Left kidney (tissue), 2 donors: ENCODE results near the gene CSMD2. TPM values are rescaled to one million over a fixed set of nuclear protein-coding genes. Genes with fewer than 3 reads are reported as not detected.

ENCODE experiments used
- DNase-seq: peaks from one replicate; pipeline ENCODE4 v3.0.0-alpha.2; 2013
- polyA plus RNA-seq: library from polyadenylated mRNA; unstranded; fragments of 120-200 nt; gene quantifications from one replicate; pipeline ENCODE4 v1.2.1, GENCODE V29; 2013; ENCODE audit not compliant: insufficient read length

The CSMD2 gene
- polyA plus RNA-seq, 1 donor: 1.2 TPM

GRCh38 chr1:33743221-33743998, 421.6 kb downstream of the CSMD2 start:
- no peak for DNase-seq

- DNase-seq: no peak
These were observed 422.4 kb downstream of the CSMD2 start for GRCh38 chr1:33742663-33743062.

- DNase-seq: no peak
These were observed 423.3 kb downstream of the CSMD2 start for GRCh38 chr1:33741749-33742148.

DNA sequence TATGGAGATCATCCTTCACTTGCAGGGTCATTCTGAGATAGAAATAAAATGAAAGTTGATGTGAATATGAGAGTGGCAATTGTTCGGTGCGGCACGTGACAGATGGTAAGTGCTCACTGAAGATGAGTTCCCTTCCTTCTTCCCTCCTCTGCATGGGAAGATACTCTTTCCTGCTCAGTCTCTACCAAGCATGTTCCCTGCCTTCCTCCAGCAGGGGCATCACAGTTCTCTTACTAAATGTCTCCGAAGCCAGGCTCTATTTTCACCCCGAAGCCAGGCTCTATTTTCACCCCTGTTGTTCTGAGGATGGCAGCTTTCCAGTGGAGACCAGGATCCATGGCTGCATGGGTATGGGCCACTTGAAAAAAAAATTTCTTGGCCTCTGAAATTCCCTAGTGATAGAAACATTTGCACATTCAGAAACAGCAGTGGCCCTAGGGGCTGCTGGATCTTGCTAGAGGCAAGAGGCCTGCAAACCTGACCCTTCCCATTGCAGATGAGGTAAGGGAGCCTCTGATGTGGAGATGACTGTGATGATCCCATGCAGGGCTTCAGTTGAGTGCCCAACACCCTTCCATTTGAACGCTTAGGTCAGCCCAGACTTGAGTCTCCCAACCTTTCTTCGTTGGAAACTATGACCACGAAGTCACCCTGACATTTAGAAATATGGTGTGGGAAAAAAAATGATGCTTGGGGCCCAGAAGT, 424.8 kb downstream of the CSMD2 start:
- DNase-seq: no peak

DNA sequence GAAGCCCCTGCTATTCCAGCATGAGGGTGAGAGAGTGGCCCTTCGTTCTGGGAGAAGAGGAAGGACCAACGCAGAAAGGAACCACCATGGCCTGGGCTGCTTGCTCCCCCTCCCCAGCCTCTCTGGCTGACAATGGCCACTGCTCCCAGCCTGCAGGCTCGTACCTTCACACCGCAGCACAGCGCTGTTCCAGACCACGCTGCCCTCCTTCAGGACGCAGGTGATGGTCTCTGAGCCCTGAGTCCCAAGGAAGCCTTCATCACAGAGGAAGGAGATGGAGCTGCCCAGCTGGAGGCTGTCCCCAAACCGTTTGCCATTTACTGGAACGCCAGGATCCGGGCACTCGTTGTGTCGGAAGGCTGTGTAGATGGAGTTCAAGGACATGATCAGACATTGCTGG, 426.1 kb downstream of the CSMD2 start:
- no peak for DNase-seq

- DNase-seq: no peak
These were observed 426.5 kb downstream of the CSMD2 start for GRCh38 chr1:33738536-33738935.

DNA sequence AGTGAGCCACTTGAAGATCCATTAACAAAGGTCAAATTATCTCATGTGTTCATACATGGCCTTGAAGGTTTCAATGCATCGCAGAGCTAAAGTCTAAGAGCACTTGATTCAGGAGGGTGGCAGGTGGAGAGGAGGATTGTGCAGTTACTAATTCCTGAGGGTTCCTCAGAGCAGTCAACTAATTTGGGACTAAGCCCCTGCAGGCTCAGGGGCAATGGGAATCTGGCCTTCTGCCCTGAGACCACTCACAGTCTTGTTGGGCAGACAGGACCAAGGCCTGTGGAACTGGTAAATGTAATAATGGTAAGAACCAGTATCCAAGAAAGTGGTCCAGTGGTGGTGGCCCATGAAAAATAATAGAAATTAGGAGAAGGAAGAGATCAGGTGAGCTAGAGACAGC, 428.5 kb downstream of the CSMD2 start:
- DNase-seq: no peak

DNA sequence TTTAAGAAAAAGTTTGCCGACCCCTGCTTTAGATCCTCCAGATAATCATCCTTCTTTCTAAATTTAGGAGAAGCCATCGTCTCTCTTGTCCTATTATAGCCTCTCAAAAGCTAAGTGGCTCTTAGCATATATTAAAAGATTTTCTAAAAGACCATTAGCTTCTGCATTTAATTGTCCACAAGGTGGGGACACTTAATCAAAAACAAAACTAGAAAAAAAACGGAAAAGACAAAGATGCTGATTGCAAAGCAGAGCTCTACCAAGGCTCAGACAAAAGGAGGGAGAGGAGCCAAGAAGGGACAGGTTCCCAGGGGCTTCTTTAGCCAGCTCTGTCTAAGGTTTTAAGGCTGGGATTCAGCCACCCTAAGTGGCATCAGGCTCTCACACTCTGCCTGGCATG, 429.4 kb downstream of the CSMD2 start:
- no peak for DNase-seq

DNA sequence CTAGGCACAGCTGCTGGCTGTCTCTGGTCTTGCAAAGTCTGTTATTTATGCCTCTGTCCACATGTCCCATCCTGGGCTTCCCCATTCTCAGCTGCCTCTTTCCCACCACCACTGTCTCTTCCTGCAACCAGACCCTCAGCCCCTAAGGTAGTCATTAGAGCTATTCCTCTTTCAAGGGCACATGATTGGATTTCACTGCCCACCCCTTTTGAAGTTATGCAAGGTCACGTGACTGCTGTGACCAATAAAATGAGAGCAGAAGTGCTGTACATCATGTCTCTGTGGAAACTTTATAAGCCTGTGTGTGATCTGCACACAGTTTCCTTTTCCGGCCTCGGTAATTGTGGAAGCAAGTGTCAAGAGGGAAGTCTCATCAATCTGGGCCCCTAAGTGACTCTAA, 437.7 kb downstream of the CSMD2 start:
- DNase-seq: no peak

DNA sequence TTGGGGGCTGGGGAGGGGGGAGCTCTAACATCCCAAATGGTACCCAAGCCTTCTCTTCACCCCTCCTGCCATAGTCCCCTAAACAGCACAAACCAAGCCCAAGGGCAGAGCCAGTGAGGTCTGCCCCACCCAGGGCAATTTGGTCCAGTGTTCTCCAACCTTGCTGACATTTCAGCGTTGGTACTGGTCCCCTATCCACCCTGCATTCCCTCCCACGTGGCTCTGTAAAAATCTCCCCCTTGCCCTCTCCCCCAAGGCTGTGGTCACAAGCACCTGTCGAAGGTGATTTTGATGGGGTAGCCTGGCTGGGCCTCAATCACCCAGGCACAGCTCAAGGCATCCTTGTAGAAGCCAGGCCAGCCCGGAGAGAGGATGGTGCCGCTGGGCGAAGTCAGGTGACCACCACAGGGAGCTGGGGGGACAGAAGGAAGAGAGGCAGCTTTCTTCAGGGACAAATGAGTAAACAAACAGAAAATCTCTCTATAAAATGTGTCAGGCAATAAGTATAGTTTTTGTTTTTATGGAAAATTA, 438.7 kb downstream of the CSMD2 start:
- no peak for DNase-seq

DNA sequence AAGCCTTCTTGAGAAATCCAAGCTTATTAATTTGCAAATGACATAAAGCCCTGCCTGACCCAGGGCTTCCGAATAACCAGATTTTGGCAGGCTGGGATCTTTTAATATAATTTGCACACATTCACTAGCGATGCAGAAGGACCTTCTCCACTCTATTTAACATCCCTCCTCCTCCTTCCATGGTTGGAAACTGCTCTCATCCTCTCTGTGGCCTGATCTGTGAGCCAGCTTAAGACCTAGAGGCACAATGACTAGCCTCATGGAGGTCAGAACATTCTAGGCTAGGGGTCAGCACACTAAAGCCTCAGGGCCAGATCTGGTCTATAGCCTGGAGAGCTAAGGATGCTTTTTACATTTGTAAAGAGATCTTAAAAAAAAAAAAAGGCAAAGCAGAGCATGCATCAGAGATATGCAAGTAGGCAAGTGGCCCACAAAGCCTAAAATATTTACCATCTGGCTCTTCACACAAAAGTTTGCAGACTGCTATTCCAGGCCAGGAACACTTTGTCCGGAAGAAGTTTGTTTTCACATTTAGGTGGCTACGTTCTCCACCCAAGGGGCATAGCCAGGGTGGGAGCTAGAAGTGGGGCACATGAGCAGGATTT, 439.4 kb downstream of the CSMD2 start:
- no peak for DNase-seq

DNA sequence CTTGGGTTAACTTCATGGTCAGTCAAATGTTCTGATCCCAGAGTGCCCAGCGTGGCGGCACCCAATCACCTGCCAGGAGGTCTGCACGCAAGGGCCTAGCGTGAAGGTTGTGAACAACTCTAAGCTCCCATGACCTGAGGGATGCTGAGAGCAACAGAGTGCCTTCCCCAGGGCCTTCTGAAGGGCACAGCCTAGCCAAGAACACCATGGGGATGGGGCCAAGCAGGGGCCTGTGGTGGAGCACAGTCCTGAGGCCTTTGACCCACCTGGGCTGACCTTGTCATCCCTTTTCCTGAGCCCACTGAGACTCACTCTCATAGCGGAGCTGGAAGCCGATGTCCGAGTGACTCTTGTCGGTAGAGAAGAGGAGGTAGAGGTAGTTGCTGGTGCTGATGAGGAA, 440.0 kb downstream of the CSMD2 start:
- DNase-seq: no peak

DNA sequence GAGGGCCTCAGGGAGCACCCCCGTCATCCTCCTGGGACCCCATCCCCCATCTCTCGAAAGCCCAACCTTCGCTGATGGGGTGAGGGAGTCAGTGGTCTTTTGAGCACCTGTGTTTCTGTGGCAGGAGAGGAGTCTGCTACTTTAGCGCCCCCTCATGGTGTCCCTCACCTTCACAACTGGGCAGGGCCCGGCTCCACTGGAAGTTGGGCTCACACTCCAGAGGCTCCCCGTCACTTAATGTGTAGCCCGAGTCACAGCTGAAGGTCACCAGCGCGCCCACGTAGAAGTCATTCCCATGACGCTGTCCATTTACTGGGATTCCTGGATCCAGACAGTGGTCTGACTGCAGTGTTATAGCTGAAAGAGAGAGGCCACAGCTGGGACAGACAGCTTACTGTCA, 440.7 kb downstream of the CSMD2 start:
- no peak for DNase-seq

GRCh38 chr1:33723251-33723650, 441.8 kb downstream of the CSMD2 start:
- DNase-seq: no peak

DNA sequence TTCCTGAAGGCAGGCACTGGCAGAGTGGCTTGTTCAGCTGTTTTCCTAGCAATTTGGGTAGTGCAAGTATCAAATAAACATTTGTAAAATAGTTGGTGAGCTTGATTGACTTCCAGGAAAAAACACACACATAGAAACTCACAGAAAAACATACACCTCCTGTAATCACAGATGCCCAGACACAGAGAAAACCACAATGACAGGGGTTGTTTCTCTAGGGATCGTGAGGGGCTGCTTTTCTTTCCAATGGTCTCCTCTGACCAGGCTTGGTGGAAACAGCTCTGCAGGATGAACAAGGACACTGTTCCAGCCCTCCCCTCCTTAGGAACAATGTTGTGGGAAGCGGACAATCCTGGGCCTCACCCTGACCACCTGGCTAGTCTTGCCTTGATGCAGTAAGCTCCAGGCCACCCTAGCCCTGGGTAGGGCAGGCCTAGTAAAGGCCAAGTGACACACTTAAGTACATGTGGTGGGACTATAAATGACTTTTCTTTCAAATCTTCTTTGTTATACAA, 443.7 kb downstream of the CSMD2 start:
- no peak for DNase-seq

DNA sequence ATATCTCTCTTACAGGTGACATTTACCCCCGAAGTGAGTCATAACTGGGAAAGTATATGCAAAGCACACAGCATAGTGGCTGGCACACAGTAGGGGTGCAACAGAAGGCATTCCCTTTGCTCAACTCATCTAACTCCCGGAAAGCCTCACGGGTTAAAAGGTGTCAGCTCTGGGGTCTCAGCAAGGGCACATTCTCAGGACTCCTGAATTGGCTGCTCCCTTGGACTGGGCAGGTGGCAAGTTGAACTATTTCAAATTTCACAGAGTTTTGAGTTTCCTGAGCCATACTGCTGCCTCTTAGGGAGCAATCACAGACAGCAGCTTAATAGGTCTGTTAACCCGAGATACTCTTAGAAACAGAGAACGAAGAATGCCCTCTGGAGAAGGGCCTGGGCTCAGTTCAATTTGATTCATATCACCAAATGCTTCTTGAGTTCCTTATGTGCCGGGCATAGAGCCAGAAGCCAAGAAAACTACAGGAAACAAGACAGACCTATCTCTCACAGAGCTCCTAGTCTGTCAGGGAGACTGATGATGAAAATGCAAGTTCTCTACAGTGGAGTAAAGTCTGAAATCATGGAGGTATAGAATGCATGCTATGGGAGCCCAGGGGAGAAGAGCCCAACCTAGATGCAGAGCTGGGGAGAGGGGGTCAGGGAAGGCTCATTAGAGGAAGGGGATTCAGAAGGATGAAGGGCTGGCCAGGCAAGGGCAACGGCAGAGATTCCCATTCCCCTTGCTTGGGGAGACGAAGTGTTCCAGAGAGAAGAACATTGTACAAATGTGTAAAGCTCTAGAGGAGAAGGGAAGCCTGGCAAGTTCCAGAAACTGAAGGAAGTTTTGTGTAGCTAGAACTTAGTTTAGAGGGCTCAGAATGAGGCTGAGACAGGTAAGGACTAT, 445.0 kb downstream of the CSMD2 start:
- no peak for DNase-seq

DNA sequence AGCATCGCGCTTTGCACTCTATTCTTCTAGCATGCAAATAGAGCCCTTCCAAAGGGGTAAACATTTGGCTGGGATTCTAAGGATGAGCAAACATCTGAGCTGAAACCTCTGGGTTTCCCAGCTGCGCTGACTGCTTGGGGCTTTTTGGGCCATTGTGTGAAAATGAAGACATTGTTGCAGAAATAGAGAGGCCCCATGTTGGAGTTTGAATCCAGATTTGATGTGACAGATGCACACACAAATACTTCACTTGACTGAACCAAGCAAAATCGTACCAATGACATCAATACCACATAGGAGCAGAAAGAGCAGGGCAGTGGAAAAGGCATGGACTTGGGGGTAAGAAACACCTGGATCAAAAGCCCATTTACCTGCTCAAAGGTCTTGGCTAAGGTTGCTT, 445.7 kb downstream of the CSMD2 start:
- no peak for DNase-seq

DNA sequence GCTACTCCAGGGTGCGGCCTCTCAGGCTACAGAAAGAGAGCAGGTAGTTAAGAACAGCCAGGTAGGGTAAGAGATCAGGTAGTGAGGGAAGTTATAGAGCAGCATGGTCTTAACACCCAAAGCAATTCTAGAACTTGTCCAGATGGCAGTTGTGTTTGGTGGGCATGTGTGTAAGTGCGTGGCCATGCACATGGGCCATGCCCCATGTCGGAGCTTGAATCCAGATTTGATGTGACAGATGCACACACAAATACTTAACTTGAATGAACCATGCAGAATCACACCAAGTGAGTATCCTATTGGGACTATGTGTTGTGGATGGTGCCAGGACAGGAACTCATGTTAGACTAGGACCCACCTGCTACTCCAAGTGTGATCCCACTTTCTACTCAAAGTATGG, 446.8 kb downstream of the CSMD2 start:
- DNase-seq: no peak

DNA sequence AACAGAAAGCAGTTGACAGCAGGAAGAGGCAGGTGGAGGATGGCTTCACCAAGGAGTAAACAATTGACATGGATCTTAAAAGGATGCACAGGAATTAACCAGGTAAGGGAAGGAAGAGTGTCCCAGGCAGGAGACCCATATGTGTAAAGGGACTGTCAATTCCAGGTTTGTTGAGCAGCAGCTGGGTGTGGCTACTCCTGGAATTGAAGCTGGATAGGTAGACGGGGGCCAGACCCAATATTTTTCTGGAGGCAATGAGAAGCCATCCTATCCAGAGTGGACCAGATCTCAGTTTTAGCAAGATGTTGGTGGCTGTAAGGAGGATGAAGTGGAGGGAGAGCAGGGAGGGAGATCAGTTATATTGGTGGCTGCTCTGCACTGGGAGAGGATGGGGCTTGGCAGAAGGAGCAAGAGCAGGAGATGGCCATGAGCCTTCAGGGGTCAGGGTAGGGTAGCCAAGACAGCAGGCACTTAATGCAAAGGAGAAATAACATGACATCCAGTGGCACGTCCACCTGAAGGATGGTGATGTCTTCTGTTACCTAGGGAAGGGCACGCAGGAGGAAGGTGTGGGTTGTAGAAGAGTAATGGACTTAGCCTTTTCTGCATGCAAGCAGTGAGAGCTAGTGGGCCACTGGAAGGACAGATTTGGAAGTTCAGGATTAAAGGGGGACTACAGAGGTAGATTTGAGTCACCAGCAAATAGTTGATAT, 447.9 kb downstream of the CSMD2 start:
- DNase-seq: no peak

DNA sequence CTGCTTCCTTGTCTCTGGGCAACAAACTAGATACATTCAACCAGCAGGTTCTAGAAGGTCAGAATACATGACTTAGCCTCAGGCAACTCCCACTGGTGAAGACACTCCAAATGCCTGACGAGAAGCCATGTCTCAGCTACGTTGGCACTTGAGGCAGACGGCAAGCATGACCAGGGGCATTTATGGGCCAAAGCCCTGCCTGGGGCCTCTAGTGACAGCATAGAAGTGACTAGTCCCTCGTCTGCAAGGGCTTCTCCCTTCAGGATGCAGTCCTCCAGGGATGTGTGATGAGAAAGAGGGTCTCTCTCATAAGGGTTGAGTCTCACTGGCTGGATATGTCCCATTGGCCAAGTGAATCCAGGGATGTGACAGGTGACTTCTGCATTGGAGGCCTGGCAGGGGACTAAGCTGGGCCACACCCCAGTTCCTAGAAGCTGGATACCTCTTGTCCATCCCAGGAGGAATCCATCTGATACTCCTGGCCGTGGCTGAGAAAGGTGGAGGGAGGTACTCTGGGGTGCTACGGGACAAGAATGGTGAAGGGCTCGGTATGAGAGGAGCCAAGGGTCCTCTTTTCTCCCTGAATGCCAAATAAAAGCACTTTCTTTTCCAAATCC, 449.7 kb downstream of the CSMD2 start:
- no peak for DNase-seq

- DNase-seq: no peak
These were observed 450.6 kb downstream of the CSMD2 start for GRCh38 chr1:33714421-33714820.
